HG02943 (cell line): Measurements from ENCODE around the gene MAD1L1.
"Not testable (repeated sequence)": the region's sequence is repeated elsewhere in the genome, so short reads cannot be mapped to it uniquely, and the experiment has no call there.

Experiments
- ATAC-seq: cut with Tn5 transposase; IDR thresholded peaks from one replicate; pipeline ENCODE4 v1.9.1; 2021; ENCODE audit warnings: mild to moderate bottlenecking, low read depth, moderate library complexity; ENCODE audit not compliant: unreplicated experiment

Gene MAD1L1

DNA sequence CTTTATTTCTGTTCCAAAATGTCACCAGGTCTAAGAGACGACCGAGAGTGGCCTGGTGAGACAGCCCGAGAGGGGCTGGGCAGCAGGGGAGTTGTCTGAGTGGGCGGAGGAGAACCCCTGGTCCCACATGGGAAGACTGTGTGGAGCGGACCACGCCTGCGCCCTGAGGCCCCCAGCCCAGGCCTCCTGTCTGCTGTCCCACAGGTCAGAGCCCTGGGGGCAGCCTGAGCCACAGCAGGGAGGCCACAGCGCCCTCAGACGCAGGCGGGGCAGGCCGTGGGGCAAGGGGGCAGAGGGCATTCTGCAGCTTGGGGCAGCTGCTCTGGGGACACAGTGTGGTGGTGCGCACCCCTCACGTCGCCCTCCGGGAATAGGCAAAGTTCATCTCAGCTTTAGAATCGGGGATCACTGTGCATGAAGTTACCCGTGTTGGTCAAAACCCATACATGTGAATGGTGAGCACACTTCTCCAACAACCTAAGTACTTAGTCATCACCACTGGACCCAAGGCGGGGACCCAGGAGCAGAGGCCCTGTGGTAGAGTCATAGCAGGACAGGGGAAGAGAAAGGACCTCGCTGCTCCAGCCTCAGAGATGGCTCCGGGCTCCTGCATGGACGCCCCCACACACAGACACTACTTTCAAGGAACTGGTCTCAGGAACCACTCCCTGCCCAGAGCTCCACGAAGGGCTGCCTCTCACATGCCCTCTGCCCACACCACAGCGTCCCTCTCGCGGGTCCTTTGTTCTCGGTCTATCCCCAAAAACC, 348.0 kb downstream of the MAD1L1 start:
- no peak for ATAC-seq

- no peak for ATAC-seq
Observed at GRCh38 chr7:1883834-1884582, 348.7 kb downstream of the MAD1L1 start.

DNA sequence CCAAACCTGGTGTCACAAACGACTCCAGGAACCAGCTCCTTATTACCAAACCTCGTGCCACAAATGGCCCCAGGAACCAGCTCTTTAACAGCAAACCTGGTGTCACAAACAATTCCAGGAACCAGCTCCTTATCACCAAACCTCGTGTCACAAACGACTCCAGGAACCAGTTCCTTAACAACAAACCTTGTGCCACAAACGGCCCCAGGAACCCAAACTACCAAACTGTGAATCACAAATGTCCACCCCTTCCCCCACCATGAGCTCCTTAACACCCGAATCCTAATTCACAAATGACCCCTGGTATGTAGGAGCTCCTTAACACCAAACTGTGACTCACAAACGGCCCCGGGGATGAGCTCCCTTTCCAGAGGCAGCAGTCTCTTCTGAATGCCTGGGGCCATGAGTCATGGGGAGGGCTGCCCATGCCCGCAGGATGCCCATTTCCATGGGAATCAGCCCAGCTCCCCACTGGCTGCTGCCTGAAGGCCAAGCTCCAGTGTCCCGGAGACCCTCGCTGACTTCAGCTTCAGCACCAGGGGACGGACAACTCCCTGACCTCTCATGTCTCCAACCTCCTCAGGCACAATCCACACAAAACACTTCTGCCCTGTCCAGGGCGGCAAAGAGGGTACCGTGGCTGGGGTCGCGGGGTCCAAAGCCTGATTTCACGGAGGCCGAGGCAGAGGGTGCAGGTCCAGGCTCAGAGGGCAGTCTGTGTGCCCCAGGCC, 349.5 kb downstream of the MAD1L1 start:
- no peak for ATAC-seq

DNA sequence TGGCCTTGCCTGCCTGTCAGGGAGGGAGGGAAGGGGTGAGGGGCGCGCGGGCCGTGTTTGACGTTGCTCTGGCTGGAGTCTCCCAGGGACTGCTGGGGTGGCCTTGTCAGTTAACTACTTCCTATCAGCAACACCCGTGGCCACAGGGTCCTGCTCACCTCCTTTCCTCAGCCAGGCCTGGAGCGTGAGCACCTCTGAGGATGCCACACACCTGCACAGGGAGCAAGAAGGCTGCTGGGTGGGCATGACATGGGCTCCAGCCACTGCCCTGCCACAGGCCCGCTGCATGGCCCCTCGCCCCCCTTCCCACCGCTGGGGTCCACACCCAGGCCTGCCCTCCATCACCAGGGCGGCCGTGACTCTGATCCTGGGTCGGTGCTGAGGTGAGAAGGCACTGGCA, 350.3 kb downstream of the MAD1L1 start:
- ATAC-seq = no peak

DNA sequence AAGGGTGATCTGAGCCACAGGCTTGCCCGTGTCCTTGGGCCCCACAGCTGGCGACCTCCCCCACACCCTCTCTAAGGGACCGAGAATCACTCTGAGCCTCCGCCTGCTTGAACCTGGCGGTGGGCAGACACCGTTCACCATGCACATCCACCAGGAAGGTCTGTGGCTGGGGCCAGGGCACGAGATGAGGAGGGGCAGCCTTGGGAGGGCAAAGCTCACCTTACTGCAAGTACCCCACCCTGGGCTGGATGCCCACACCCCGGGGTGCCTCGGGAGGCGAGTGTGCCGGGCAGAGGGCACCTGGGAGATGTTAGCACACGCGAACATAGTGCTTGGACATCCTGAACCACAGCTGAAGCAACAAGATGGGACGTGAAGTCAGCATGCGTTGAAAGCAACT, 350.8 kb downstream of the MAD1L1 start:
- no peak for ATAC-seq

- ATAC-seq = not testable (repeated sequence)
Observed at GRCh38 chr7:1876641-1877040, 356.1 kb downstream of the MAD1L1 start.

DNA sequence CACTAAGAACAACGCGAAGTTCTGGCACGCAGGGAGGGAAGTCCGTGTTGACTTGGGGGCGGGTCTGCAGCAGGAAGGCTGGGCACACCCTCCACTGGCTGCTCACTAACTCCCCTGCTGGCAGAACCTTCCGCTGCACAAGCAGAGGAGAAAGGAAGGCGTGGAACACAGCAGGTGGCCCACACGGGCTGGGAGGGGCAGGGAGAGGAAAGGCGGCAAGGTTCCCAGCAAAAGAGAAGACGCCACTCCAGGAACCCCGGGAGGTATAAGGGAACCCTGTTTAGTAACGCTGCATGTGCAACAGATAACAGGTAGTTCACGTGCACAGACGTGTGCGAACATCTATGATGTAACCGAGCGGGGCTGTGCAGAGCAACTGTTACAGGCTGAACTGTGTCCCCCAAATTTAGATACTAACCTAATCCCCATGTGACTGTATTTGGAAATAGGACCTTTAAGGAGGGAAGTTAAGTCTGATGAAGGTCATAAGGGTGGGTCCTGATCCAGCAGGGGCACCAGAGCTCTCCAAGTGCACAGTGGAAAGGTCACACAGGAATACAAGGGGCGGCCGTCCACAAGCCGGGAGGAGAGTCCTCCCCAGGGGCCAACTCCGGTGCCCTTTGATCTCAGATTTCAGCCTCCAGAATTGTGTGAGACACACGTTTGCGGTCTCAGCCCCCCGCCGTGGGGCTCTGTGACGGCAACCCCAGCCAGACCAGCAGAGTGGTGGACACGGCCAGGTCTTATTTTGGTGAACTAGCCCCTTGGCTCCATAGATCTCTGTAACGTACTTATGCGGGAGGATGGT, 357.1 kb downstream of the MAD1L1 start:
- not testable (repeated sequence) for ATAC-seq

GRCh38 chr7:1874590-1875391, 358.0 kb downstream of the MAD1L1 start:
- not testable (repeated sequence) for ATAC-seq

GRCh38 chr7:1873857-1874589, 358.7 kb downstream of the MAD1L1 start:
- no peak for ATAC-seq

DNA sequence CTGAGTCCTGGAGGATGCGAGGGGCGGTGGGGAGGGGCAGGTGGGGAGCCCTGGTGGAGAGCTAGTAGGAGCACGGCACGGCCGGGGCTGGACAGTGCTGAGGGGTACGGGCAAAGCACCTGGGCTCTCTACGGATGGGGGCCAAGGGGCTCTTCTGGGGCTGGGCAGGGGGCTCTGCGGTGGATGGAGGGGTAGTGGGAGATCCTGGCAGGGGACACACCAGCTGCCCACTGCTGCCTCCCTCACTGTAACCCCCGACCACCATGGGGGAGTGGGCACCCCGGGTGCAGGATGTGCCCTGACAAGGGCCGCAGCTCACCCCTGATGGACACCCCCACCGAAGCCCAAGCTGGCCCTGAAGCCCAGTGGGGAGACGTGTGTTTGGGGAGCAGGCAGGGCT, 359.3 kb downstream of the MAD1L1 start:
- ATAC-seq = no peak

GRCh38 chr7:1873070-1873405, 359.7 kb downstream of the MAD1L1 start:
- ATAC-seq = no peak

GRCh38 chr7:1872191-1873069, 360.3 kb downstream of the MAD1L1 start:
- ATAC-seq = no peak

DNA sequence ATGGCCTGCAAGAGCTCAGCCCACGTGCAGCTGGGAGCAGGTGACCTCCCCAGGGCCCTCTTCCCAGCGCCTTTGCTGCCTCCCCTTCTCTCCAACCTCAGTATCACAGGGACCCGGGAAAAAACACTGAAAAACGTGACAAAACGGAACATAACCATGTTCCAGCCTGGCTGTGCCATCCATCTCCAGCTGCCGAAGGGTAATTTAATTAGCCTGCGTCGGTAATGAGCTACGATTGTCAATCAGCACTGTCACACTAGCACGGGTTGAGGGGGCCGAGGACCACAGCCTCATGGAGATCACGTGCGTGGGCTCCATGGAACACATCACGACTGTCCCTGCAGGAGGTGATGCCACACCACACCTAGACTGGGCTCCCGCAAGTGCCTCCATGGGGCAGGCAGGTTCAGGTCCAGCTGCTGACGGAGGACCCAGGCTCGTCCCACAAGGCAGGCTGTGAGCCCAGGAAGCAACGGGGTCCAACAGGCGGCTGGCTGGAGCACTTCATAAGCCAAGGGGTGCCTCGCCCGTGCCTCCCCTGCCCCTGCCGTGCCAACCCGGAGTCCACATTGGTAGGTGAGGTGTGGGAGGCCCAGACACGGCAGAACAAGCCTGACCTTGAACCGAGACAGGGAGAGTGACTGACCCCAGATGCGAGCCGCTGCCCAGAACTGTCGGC, 363.2 kb downstream of the MAD1L1 start:
- no peak for ATAC-seq

DNA sequence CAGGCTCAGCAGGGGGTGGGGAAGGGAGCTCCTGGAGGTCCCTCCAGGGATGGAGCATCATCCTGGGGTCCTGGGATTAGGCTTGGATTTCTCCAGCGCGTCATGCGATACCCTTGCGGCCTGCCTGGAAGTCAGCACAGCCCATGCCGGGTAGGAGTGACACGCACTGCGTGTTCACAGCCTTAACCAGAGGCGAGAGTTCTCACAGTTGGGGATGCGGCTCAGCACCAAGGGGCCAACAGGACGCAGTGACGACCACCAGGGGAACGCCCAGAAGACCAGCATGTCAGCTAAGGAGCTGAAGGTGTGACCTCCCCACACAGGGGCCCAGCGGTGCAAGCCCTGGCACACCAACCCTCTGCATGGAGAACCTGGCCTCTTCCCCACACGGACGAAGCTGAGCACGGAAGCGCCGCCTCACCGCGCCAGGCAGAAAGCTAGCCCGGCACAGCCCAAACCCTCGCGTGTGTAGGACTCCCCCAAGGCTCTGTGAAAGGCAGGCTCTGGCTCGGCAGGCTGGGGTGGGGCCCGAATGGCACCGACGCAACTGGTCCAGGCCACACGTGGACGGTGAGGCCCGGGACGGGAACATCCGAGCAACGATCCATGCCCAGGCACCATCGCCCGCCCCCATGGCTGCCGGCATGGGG, 364.1 kb downstream of the MAD1L1 start:
- no peak for ATAC-seq

GRCh38 chr7:1867370-1868260, 365.1 kb downstream of the MAD1L1 start:
- ATAC-seq = no peak

DNA sequence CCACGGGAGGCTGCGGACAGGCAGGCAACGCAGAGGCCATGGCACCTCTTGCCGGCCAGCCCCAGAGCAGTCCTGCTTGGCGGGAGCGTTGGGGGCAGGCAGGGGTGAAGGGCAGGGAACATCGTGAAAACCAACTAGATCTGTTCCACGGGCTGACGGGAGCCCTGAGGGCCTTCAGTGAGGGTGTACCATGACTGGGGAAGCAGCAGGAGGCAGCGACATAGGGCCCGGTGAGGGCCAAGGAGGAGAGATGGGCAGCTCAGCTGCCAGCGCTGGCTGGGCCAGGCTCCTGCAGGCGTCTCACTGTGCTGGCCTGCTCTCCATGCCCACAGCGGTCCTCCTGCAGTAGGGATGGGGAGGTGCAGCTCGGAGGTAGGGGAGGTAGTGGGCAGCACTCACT, 366.1 kb downstream of the MAD1L1 start:
- no peak for ATAC-seq
